ENCODE measurements around the gene ELAC1.
"Not testable (repeated sequence)": the region's sequence is repeated elsewhere in the genome, so short reads cannot be mapped to it uniquely, and the experiment has no call there.

Gene ELAC1

GRCh38 chr18:50953822-50954221 lies 14.0 kb upstream of the ELAC1 start:
- no peak overlapping the region for H3K27ac Mint-ChIP-seq
- H3K36me3 Mint-ChIP-seq = no peaks in the 10 kb centered on the region
- no peaks in the 10 kb centered on the region for H3K9me3 Mint-ChIP-seq
- ATAC-seq = no peak
- no peaks in the 10 kb centered on the region for H3K27me3 Mint-ChIP-seq
- no peak overlapping the region for H3K4me3 Mint-ChIP-seq
- no peaks in the 10 kb centered on the region for H3K4me1 Mint-ChIP-seq

DNA sequence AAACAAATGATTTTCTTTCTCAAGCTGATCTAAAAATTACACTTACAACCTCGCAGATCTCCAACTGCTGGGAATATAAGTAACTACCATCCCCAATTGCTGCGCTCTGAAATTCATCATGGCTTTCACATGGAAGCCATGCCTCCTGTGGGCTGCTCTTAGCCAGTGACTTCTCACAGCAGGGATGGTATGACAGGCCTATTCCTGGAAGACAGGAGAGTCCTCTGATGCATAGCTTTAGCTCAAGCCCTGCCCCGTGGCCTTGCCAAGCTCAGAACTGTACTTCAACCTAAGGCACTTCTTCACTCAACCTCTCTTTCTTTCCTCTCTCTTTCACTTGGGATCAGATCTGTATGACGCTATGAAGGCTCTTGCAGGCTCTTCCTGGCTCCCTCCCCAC lies 12.6 kb upstream of the ELAC1 start:
- Mint-ChIP-seq H3K4me1 (no peaks in the 10 kb centered on the region), H3K27me3 (no peaks in the 10 kb centered on the region), H3K4me3 (no peak overlapping the region), H3K9me3 (peaks cover 3% of the 10 kb centered on the region), H3K36me3 (no peaks in the 10 kb centered on the region), H3K27ac (no peak overlapping the region)
- ATAC-seq = no peak

GRCh38 chr18:50956116-50956515 lies 11.7 kb upstream of the ELAC1 start:
- Mint-ChIP-seq H3K27ac (no peak overlapping the region), H3K4me3 (no peak overlapping the region), H3K4me1 (no peaks in the 10 kb centered on the region), H3K9me3 (peaks cover 3% of the 10 kb centered on the region), H3K27me3 (no peaks in the 10 kb centered on the region), H3K36me3 (no peaks in the 10 kb centered on the region)
- ATAC-seq = no peak

- Mint-ChIP-seq H3K4me1 (no peaks in the 10 kb centered on the region), H3K27me3 (no peaks in the 10 kb centered on the region), H3K4me3 (no peak overlapping the region), H3K27ac (no peak overlapping the region), H3K36me3 (peaks cover 17% of the 10 kb centered on the region), H3K9me3 (peaks cover 16% of the 10 kb centered on the region)
- no peak for ATAC-seq
Observed at GRCh38 chr18:50961974-50962373, 5.9 kb upstream of the ELAC1 start.

GRCh38 chr18:50969448-50969847 lies 1.6 kb downstream of the ELAC1 start:
- Mint-ChIP-seq H3K27ac (peak overlapping the region; percentile 35), H3K9me3 (no peaks in the 10 kb centered on the region), H3K27me3 (no peaks in the 10 kb centered on the region), H3K4me3 (peak overlapping the region; percentile 91), H3K36me3 (peaks cover 4% of the 10 kb centered on the region), H3K4me1 (peaks cover 31% of the 10 kb centered on the region)
- ATAC-seq = no peak

DNA sequence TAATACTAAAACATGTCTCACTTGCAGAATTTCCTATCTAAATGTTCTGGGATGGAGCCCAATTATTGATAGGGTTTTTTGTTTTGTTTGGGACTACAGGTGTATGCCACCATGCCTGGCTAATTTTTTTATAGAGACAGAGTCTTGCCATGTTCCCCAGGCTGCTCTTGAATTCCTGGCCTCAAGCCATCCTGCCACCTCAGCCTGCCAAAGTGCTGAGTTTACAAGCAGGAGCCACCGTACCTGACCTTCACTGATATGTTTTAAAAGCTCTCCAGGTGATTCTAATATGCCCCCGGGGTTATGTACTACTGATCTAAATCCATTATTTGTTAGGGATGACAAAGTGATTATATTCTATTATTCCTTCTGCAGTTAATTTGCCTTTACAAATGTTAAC lies 2.2 kb downstream of the ELAC1 start:
- Mint-ChIP-seq H3K4me3 (no peak overlapping the region), H3K27me3 (no peaks in the 10 kb centered on the region), H3K4me1 (peaks cover 31% of the 10 kb centered on the region), H3K36me3 (peaks cover 10% of the 10 kb centered on the region), H3K27ac (no peak overlapping the region), H3K9me3 (no peaks in the 10 kb centered on the region)
- no peak for ATAC-seq

DNA sequence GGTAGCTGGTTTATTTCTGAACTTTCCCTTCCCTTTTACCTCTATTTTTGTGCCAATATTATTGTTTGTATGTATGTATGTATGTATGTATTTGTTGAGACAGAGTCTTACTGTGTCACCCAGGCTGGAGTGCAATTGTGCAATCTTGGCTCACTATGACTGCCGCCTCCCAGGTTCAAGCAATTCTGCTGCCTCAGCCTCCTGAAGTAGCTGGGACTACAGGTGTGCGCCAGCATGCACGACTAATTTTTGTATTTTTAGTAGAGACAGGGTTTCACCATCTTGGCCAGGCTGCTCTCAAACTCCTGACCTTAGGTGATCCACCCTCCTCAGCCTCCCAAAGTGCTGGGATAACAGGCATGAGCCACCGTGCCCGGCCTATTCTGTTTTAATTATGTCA lies 4.6 kb downstream of the ELAC1 start:
- H3K27me3 Mint-ChIP-seq, H3K27ac Mint-ChIP-seq, ATAC-seq, H3K4me3 Mint-ChIP-seq: not testable (repeated sequence)
- H3K36me3 Mint-ChIP-seq = peaks cover 34% of the 10 kb centered on the region
- peaks cover 10% of the 10 kb centered on the region for H3K9me3 Mint-ChIP-seq
- H3K4me1 Mint-ChIP-seq = peaks cover 31% of the 10 kb centered on the region

DNA sequence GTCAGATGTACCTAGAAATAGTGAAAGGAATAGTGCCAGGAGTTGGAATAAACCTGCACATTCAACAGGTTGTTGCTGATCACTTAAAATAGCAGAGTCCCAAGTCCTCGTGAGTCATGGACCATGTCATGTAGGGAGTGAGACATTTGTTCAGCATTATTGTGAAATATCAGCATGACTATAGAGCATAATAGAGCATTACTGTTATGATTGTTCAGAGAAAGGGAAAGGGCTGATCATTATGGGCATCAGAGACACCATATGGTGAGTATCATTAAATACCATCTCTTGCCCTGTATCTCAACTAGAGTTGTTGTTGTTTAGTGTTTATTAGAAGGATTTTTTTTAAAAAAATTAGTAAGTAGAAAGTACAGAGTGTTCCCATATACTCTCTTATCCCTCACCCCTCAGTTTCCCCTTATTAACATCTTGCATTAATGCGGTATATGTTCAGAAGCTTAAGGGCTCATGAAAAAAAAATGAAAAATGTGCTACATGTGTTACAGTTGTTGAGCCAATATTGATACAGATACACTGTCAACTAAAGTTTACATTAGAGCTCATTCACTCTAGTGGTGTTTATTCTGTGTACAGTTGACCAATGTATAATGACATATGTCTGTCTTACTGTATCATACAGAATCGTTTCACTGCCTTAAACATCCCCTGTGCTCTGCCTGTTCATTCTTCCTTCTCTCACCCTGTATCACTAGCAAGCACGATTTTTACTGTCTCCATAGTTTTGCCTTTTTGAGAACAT lies 5.7 kb downstream of the ELAC1 start:
- Mint-ChIP-seq H3K27ac (no peak overlapping the region), H3K9me3 (peaks cover 16% of the 10 kb centered on the region), H3K4me1 (peaks cover 31% of the 10 kb centered on the region), H3K4me3 (no peak overlapping the region), H3K36me3 (peaks cover 45% of the 10 kb centered on the region), H3K27me3 (no peaks in the 10 kb centered on the region)
- ATAC-seq = no peak

- H3K4me1 Mint-ChIP-seq = peaks cover 16% of the 10 kb centered on the region
- H3K27me3 Mint-ChIP-seq = no peaks in the 10 kb centered on the region
- H3K4me3 Mint-ChIP-seq = no peak overlapping the region
- H3K27ac Mint-ChIP-seq = no peak overlapping the region
- ATAC-seq = no peak
- peaks cover 63% of the 10 kb centered on the region for H3K36me3 Mint-ChIP-seq
- H3K9me3 Mint-ChIP-seq = peaks cover 18% of the 10 kb centered on the region
Observed at GRCh38 chr18:50977037-50977760, 9.4 kb downstream of the ELAC1 start.

- H3K9me3 Mint-ChIP-seq = peaks cover 12% of the 10 kb centered on the region
- no peak overlapping the region for H3K27ac Mint-ChIP-seq
- H3K36me3 Mint-ChIP-seq = peaks cover 56% of the 10 kb centered on the region
- H3K27me3 Mint-ChIP-seq = no peaks in the 10 kb centered on the region
- peaks cover 4% of the 10 kb centered on the region for H3K4me1 Mint-ChIP-seq
- H3K4me3 Mint-ChIP-seq = no peak overlapping the region
- ATAC-seq = no peak
Observed at GRCh38 chr18:50981381-50981780, 13.5 kb downstream of the ELAC1 start.

DNA sequence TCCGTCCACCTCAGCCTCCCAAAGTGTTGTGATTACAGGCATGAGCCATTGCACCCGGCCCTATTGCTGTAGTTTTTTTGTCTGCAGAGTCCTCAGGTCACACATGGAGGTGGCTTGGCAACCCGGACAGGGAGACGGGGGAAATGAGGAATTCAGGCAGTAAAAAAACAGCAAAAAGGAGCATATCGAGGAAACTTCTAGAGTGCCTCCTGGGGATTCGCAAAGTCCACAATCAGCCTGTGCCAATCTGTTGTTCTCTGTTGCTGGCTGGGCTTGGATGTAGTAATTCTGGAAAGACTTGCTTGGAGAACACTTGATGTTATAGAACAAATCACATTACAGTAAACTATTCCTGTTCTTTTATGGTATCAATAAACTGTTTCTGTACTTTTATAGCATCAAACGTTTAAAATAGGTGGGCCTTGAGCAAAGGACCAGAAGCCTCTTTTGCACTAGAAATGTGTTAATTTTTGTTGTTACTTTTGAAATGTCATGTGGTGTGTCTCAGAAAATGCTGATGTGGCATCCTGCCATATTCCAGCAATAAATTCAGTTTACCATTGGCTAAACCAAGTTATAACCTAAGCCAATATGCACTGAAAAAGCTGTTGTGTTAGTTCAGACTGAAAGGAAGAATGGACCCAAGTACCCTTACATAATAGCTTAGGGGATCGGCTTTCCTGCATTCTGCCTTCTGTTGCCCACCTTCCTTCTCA lies 14.4 kb downstream of the ELAC1 start:
- H3K36me3 Mint-ChIP-seq = peaks cover 52% of the 10 kb centered on the region
- no peak overlapping the region for H3K27ac Mint-ChIP-seq
- H3K4me3 Mint-ChIP-seq = no peak overlapping the region
- ATAC-seq = no peak
- H3K27me3 Mint-ChIP-seq = no peaks in the 10 kb centered on the region
- peaks cover 4% of the 10 kb centered on the region for H3K4me1 Mint-ChIP-seq
- peaks cover 7% of the 10 kb centered on the region for H3K9me3 Mint-ChIP-seq

GRCh38 chr18:50982802-50983179 lies 15.0 kb downstream of the ELAC1 start:
- H3K36me3 Mint-ChIP-seq = peaks cover 47% of the 10 kb centered on the region
- ATAC-seq = no peak
- H3K4me1 Mint-ChIP-seq = peaks cover 4% of the 10 kb centered on the region
- H3K27me3 Mint-ChIP-seq = no peaks in the 10 kb centered on the region
- H3K9me3 Mint-ChIP-seq = peaks cover 7% of the 10 kb centered on the region
- no peak overlapping the region for H3K27ac Mint-ChIP-seq
- H3K4me3 Mint-ChIP-seq = no peak overlapping the region

DNA sequence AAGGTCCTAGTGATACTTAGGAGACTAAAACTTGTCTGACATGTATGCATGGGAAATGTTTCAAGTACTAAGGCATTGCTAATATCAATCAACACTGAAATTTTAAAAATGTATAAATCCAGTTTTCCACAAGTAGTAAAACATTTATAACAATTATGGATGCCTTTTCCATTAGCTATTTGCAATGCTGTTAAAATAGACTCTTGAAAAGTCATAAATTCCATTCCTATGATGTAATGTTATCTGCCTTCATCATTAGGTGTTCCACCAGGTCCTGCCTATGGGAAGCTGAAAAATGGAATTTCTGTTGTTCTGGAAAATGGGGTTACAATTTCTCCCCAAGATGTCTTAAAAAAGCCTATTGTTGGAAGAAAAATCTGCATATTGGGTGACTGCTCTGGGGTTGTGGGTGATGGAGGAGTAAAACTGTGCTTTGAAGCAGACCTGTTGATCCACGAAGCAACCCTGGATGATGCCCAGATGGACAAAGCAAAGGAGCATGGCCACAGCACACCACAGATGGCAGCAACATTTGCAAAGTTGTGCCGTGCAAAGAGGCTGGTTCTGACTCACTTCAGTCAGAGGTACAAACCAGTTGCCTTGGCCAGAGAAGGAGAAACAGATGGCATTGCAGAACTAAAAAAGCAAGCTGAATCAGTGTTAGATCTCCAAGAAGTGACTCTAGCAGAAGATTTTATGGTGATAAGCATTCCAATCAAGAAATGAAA lies 18.7 kb downstream of the ELAC1 start:
- Mint-ChIP-seq H3K27me3 (no peaks in the 10 kb centered on the region), H3K9me3 (no peaks in the 10 kb centered on the region), H3K36me3 (peaks cover 24% of the 10 kb centered on the region), H3K27ac (no peak overlapping the region), H3K4me1 (peaks cover 2% of the 10 kb centered on the region), H3K4me3 (no peak overlapping the region)
- ATAC-seq = no peak

- Mint-ChIP-seq H3K27me3 (no peaks in the 10 kb centered on the region), H3K27ac (no peak overlapping the region), H3K4me3 (no peak overlapping the region), H3K36me3 (peaks cover 20% of the 10 kb centered on the region), H3K4me1 (no peaks in the 10 kb centered on the region), H3K9me3 (no peaks in the 10 kb centered on the region)
- ATAC-seq = no peak
Observed at GRCh38 chr18:50987261-50987660, 19.4 kb downstream of the ELAC1 start.

GRCh38 chr18:50989711-50990110 lies 21.9 kb downstream of the ELAC1 start:
- ATAC-seq = no peak
- Mint-ChIP-seq H3K27me3 (no peaks in the 10 kb centered on the region), H3K4me1 (no peaks in the 10 kb centered on the region), H3K27ac (no peak overlapping the region), H3K36me3 (peaks cover 24% of the 10 kb centered on the region), H3K9me3 (no peaks in the 10 kb centered on the region), H3K4me3 (no peak overlapping the region)
